Measurements from ENCODE around the gene ZNF552.

GRCh38 chr19:57815247-57816075 is 748 bp upstream of the ZNF552 start:
- TF ChIP-seq, protein P1, sequence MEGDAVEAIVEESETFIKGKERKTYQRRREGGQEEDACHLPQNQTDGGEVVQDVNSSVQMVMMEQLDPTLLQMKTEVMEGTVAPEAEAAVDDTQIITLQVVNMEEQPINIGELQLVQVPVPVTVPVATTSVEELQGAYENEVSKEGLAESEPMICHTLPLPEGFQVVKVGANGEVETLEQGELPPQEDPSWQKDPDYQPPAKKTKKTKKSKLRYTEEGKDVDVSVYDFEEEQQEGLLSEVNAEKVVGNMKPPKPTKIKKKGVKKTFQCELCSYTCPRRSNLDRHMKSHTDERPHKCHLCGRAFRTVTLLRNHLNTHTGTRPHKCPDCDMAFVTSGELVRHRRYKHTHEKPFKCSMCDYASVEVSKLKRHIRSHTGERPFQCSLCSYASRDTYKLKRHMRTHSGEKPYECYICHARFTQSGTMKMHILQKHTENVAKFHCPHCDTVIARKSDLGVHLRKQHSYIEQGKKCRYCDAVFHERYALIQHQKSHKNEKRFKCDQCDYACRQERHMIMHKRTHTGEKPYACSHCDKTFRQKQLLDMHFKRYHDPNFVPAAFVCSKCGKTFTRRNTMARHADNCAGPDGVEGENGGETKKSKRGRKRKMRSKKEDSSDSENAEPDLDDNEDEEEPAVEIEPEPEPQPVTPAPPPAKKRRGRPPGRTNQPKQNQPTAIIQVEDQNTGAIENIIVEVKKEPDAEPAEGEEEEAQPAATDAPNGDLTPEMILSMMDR (IDR thresholded peaks at IDR 0.05): no peak
- no peak for TF ChIP-seq ZFX (IDR thresholded peaks at IDR 0.05; ENCODE audit: borderline replicate concordance)

Data from 22Rv1 (cell line).